HUES64 (cell line): ENCODE data around the gene IL3RA.

Source experiments
- H3K27ac ChIP-seq: 2 replicates; pipeline ENCODE4 v1.7.0; 2013; ENCODE audit warnings: low read depth, low read length, inconsistent platforms
- H3K27me3 ChIP-seq: 2 replicates; pipeline ENCODE4 v1.6.1; 2013; ENCODE audit warnings: mild to moderate bottlenecking, low read length; ENCODE audit not compliant: insufficient read depth
- H3K36me3 ChIP-seq: 2 replicates; pipeline ENCODE4 v1.6.1; 2013; ENCODE audit warnings: mild to moderate bottlenecking, low read length; ENCODE audit not compliant: insufficient read depth
- H3K4me1 ChIP-seq: 2 replicates; pipeline ENCODE4 v1.6.1; 2013; ENCODE audit warnings: mild to moderate bottlenecking, low read length, moderate library complexity; ENCODE audit not compliant: insufficient read depth
- H3K4me3 ChIP-seq: 2 replicates; pipeline ENCODE4 v1.5.1; 2013; ENCODE audit warnings: mild to moderate bottlenecking, low read length, moderate library complexity
- H3K9ac ChIP-seq: 2 replicates; pipeline ENCODE4 v1.6.1; 2013; ENCODE audit warnings: mild to moderate bottlenecking, low read depth, low read length
- H3K9me3 ChIP-seq: 2 replicates; pipeline ENCODE4 v1.6.1; 2013; ENCODE audit warnings: low read depth, low read length; ENCODE audit not compliant: insufficient read depth
- WGBS: fragments of 150-250, 120-280 bp; methylation state at CpG from one replicate; pipeline ENCODE4 v1.1.7; 2013; ENCODE audit warnings: missing lambda C conversion rate; 5-methylcytosine and 5-hydroxymethylcytosine counted together

IL3RA gene

DNA sequence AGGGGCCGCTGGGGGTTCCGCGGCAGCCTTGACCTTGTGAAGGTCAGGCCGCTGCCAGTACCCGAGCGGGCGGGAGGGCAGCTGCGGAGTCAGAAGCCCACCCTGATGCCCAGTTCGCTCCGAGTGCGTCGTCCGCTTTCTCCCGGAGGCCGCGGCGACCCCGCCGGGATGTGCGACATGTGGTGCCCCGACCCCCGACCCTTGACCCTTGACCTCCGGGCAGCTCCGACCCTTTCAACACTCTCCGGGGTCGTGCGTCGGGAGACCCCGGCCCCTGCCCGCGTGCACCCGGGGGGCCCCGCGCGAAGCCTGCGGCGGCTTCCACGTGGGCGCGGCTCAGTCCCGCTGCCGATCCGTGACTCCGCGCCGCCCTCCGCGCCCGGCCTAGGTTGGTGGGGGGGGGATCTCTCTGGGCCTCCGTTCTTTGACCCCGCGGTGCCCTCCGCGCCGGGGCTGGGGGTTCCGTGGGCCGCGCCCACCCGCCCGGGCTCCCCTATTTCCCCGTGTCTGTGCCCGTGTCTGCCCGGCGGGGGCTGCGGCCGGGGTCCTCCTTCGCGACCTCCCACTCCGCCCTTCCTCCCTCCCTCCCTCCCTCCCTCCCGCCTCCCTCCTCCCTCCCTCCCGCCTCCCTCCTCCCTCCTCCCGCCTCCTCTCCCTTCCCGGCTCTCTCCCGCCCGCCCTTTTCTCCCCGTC, 55.9 kb downstream of the IL3RA start:
- H3K9ac ChIP-seq, result peak overlapping the region; percentile 100
- peaks cover 56% of the 10 kb centered on the region for H3K36me3 ChIP-seq
- H3K4me3 ChIP-seq, result peak overlapping the region; percentile 96
- under 1% methylated on average over 64 of the region's 76 CpGs for WGBS
- H3K27ac ChIP-seq, result peak overlapping the region; percentile 100
- no peaks in the 10 kb centered on the region for H3K27me3 ChIP-seq
- no peaks in the 10 kb centered on the region for H3K9me3 ChIP-seq
- no peaks in the 10 kb centered on the region for H3K4me1 ChIP-seq

- Histone ChIP-seq H3K36me3 (peaks cover 53% of the 10 kb centered on the region), H3K27me3 (no peaks in the 10 kb centered on the region), H3K27ac (no peak overlapping the region; the same call in 1 of the 2 replicates), H3K4me1 (no peaks in the 10 kb centered on the region), H3K9me3 (no peaks in the 10 kb centered on the region), H3K4me3 (0 out of 2 replicates have a peak overlapping the region, but pooled peaks have one; percentile 8), H3K9ac (no peak overlapping the region)
- WGBS, result 65% methylated on average over 16 of the region's 16 CpGs
Observed at GRCh38 chrX:1393871-1394615, 57.5 kb downstream of the IL3RA start.

DNA sequence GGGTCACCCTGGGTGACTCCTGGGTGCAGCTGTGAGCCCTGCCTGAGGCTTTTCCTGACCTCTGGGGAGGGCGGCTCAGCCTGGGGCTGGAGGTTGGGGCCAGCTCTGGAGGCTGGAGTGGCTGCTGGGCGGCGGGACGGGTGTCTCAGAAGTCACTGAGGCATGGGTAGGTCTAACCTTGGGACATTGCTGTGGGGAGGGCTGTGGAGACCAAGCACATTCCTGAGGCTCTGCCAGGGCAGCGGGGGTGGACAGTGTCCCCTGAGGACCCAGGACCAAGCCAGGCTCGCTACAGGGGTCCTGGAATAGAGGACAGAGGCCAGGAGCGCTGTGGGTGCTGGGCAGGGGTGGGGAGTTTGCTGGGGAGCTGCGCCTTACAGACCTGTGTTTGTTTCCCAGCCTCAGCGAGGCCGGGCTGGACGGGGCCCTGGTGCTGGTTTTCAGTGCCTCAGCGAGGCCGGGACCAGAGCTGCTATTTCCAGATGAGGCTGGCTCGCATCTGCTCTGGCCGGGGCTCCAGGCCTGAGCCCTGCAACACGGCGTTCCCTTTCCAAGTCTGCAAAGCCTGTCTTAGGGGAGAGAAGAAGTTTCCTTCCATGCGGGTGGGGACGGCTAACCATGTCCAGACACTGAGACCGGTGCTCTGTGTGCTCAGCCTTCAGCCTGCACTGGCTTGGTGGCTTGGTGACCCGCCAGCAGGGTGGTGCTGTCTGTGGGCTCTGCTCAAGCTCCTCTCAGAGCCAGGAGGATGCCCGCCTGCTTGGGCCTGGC, 58.3 kb downstream of the IL3RA start:
- Histone ChIP-seq H3K36me3 (peaks cover 49% of the 10 kb centered on the region), H3K9me3 (no peaks in the 10 kb centered on the region), H3K4me3 (no peak overlapping the region), H3K9ac (no peak overlapping the region), H3K27me3 (no peaks in the 10 kb centered on the region), H3K27ac (no peak overlapping the region; the same call in 1 of the 2 replicates), H3K4me1 (no peaks in the 10 kb centered on the region)
- WGBS, result 91% methylated on average over 22 of the region's 22 CpGs

DNA sequence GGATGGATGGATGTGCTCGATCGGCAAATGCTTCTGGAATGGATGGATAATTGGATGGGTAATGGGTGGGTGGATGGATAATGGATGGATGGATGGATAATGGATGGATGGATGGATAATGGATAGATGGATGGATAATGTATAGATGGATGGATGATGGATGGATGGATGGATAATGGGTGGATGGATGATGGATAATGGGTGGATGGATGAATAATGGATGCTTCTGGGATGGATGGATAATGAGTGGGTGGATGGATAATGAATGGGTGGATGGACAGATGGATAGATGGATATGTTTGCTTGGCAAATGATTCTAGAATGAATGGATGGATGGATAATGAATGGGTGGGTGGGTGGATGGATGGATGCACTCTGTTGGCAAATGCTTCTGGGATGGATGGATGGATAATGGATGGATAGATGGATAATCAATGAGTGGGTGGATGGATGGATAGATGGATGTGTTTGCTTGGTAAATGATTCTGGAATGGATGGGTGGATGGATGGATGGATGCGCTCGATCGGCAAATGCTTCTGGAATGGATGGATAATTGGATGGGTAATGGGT, 59.1 kb downstream of the IL3RA start:
- Histone ChIP-seq H3K4me1 (no peaks in the 10 kb centered on the region), H3K9me3 (no peaks in the 10 kb centered on the region), H3K27me3 (no peaks in the 10 kb centered on the region), H3K4me3 (no peak overlapping the region), H3K36me3 (peaks cover 49% of the 10 kb centered on the region), H3K9ac (no peak overlapping the region), H3K27ac (no peak overlapping the region)
- WGBS, result 95% methylated on average over 5 of the region's 5 CpGs

DNA sequence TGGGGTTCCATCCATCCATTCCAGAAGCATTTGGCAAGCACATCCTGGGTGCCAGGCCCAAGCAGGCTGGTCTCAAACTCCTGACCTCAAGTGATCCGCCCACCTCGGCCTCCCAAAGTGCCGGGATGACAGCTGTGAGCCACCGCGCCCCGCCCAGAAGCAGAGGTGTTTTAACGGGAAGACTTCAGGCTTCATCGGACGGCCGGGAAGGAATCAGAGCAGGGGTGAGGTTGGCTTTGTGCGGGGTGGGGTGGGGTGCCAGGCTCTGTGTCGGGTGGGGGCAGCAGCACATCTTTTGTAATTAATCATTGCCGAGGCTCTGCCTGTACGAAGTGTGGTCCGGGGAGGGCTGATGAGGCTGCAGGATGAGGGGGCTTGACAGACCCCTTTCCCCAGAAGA, 60.4 kb downstream of the IL3RA start:
- 92% methylated on average over 15 of the region's 15 CpGs for WGBS
- H3K4me3 ChIP-seq, result no peak overlapping the region
- no peaks in the 10 kb centered on the region for H3K4me1 ChIP-seq
- peaks cover 50% of the 10 kb centered on the region for H3K36me3 ChIP-seq
- no peaks in the 10 kb centered on the region for H3K9me3 ChIP-seq
- H3K27me3 ChIP-seq, result no peaks in the 10 kb centered on the region
- no peak overlapping the region for H3K9ac ChIP-seq
- no peak overlapping the region for H3K27ac ChIP-seq

DNA sequence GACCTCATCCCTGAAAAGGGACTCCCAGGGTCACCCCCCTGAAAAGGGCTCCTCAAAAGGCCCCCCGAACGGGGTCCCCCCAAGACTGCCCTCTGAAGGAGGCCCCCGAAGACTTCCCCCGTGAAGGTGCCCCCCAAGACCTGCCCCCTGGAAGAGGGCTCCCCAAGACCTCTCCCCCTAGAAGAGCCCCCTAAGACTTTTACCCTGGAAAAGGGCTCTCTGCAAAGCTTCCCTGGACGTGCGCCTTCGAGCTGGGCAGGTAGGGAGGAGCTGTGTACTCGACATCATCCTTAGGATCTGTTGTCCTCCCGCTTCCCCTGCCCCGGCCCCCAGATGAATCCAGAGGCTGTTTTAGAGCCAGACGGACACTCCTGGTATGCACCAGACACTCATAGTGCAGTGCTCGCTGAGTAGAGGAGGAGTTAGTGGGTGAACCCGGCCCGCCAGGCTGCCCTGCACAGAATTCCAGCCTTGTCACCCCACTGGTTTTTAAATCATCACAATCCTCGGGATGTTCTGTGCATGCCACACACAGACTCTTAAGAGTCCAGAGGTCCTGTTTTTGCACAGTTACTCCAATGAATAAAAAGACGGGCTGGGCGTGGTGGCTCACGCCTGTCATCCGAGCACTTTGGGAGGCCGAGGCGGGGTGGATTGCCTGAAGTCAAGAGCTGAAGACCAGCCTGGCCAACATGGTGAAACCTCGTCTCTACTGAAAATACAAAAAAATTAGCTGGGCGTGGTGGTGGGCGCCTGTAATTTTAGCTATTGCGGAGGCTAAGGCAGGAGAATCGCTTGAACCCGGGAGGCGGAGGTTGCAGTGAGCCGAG, 61.1 kb downstream of the IL3RA start:
- no peak overlapping the region for H3K9ac ChIP-seq
- no peaks in the 10 kb centered on the region for H3K9me3 ChIP-seq
- H3K27ac ChIP-seq, result no peak overlapping the region
- H3K4me3 ChIP-seq, result no peak overlapping the region
- no peaks in the 10 kb centered on the region for H3K4me1 ChIP-seq
- H3K36me3 ChIP-seq, result peaks cover 52% of the 10 kb centered on the region
- 95% methylated on average over 26 of the region's 29 CpGs for WGBS
- H3K27me3 ChIP-seq, result no peaks in the 10 kb centered on the region

GRCh38 chrX:1398431-1399340, 62.1 kb downstream of the IL3RA start:
- Histone ChIP-seq H3K9me3 (no peaks in the 10 kb centered on the region), H3K4me1 (no peaks in the 10 kb centered on the region), H3K9ac (no peak overlapping the region), H3K4me3 (no peak overlapping the region), H3K27ac (no peak overlapping the region), H3K27me3 (no peaks in the 10 kb centered on the region), H3K36me3 (peaks cover 61% of the 10 kb centered on the region)
- WGBS, result 92% methylated on average over 29 of the region's 29 CpGs

GRCh38 chrX:1400049-1400448, 63.5 kb downstream of the IL3RA start:
- Histone ChIP-seq H3K9ac (no peak overlapping the region), H3K36me3 (peaks cover 74% of the 10 kb centered on the region), H3K9me3 (0 out of 2 replicates have a peak, but pooled peaks cover 3% of the 10 kb centered on the region), H3K4me3 (no peak overlapping the region), H3K4me1 (no peaks in the 10 kb centered on the region), H3K27ac (no peak overlapping the region; the same call in 1 of the 2 replicates), H3K27me3 (no peaks in the 10 kb centered on the region)
- WGBS, result 97% methylated on average over 10 of the region's 12 CpGs

GRCh38 chrX:1400742-1401471, 64.3 kb downstream of the IL3RA start:
- peak overlapping the region; percentile 76; the same call in 1 of the 2 replicates for H3K27ac ChIP-seq
- no peak overlapping the region for H3K4me3 ChIP-seq
- H3K27me3 ChIP-seq, result no peaks in the 10 kb centered on the region
- 82% methylated on average over 27 of the region's 27 CpGs for WGBS
- H3K4me1 ChIP-seq, result no peaks in the 10 kb centered on the region
- no peak overlapping the region for H3K9ac ChIP-seq
- 0 out of 2 replicates have a peak, but pooled peaks cover 3% of the 10 kb centered on the region for H3K9me3 ChIP-seq
- peaks cover 79% of the 10 kb centered on the region for H3K36me3 ChIP-seq
